Endothelial cell of umbilical vein (primary cell): ENCODE results near the gene CBL. TPM values are rescaled to one million over a fixed set of nuclear protein-coding genes. Genes with fewer than 3 reads are reported as not detected.

ENCODE experiments used
- BruUV-seq: library from RNA; stranded (reverse); fragments of 400-500 nt; replicated peaks from 2 replicates; lab custom pipeline; 2021; lab: Mats Ljungman, UMichigan
- CTCF ChIA-PET: fragments of 300-600, 350-600 bp; sonication (Branson Sonifier 250); formaldehyde crosslinking; loops from one replicate; lab custom pipeline; 2021; ENCODE audit warnings: antibody characterized with exemption, inconsistent platforms; lab: Charles Lee
- POLR2A ChIA-PET: fragments of 300-600, 350-600 bp; sonication (Branson Sonifier 250); formaldehyde crosslinking; loops from one replicate; lab custom pipeline; 2021; ENCODE audit warnings: antibody characterized with exemption, inconsistent platforms; lab: Charles Lee
- DNase-seq: peaks from one replicate; pipeline ENCODE4 v3.0.0-alpha.2; 2011; ENCODE audit warnings: low read depth, low spot score
- FAIRE-seq: peaks from 2 replicates; lab custom pipeline; 2011; peaks lifted over from hg19 to GRCh38; lab: Jason Lieb, UNC
- H2AFZ ChIP-seq: 2 replicates; pipeline ENCODE4 v1.6.0; 2012; ENCODE audit warnings: low read depth, low read length, control low read depth, inconsistent platforms
- H3K27ac ChIP-seq: 2 replicates; pipeline ENCODE4 v1.5.1; 2011; ENCODE audit warnings: low read depth, mild to moderate bottlenecking, control low read depth, low read length, moderate library complexity; ENCODE audit not compliant: insufficient read depth
- H3K27me3 ChIP-seq, 2 experiments: 2 replicates each; pipeline versions ENCODE4 v1.6.0 to v1.6.1; 2011; ENCODE audit warnings: low read length in 2 of 2, mixed read lengths in 1 of 2; ENCODE audit not compliant: control insufficient read depth in 2 of 2, insufficient read depth in 2 of 2
- H3K36me3 ChIP-seq, 2 experiments: 2 replicates in 1 of 2; 3 replicates in 1 of 2; pipeline ENCODE4 v1.5.1; 2011; ENCODE audit warnings: low read length in 2 of 2, mild to moderate bottlenecking in 1 of 2, moderate library complexity in 1 of 2; ENCODE audit not compliant: control insufficient read depth in 2 of 2, insufficient read depth in 2 of 2; ENCODE audit errors: extremely low read depth in 1 of 2
- H3K4me1 ChIP-seq: 3 replicates; pipeline ENCODE4 v1.5.1; 2011; ENCODE audit warnings: mild to moderate bottlenecking, low read length; ENCODE audit not compliant: control insufficient read depth, insufficient read depth; ENCODE audit errors: extremely low read depth
- H3K4me2 ChIP-seq: 2 replicates; pipeline ENCODE4 v1.6.1; 2011; ENCODE audit warnings: low read length, control low read depth, mixed read lengths; ENCODE audit not compliant: insufficient read depth
- H3K4me3 ChIP-seq, 3 experiments: fragments of 200-600 bp in 1 of 3; sonication (generic), shearing (Covaris generic) in 1 of 3; replicated peaks in 1 of 3; 2 replicates each; pipeline ENCODE4 v1.5.1; 2011 to 2016; ENCODE audit warnings: control low read depth in 3 of 3, low read length in 3 of 3, mild to moderate bottlenecking in 2 of 3, inconsistent platforms in 1 of 3, low read depth in 1 of 3, moderate library complexity in 1 of 3; ENCODE audit not compliant: insufficient read depth in 1 of 3
- H3K79me2 ChIP-seq: 2 replicates; pipeline ENCODE4 v1.6.0; 2012; ENCODE audit warnings: low read length, inconsistent platforms; ENCODE audit not compliant: control insufficient read depth, insufficient read depth
- H3K9ac ChIP-seq: replicated peaks from 2 replicates; pipeline ENCODE3; 2011; ENCODE audit warnings: low read length, control low read depth; ENCODE audit not compliant: insufficient read depth; ENCODE audit errors: extremely low read depth
- H3K9me1 ChIP-seq: replicated peaks from 3 replicates; pipeline ENCODE4 v1.6.0; 2011; ENCODE audit warnings: mild to moderate bottlenecking, low read length; ENCODE audit not compliant: control insufficient read depth, insufficient read depth; ENCODE audit errors: extremely low read depth
- H3K9me3 ChIP-seq: replicated peaks from 2 replicates; pipeline ENCODE4 v1.5.1; 2012; ENCODE audit warnings: low read length, inconsistent platforms; ENCODE audit not compliant: control insufficient read depth, insufficient read depth
- H4K20me1 ChIP-seq: replicated peaks from 2 replicates; pipeline ENCODE3; 2011; ENCODE audit warnings: mild to moderate bottlenecking, low read length; ENCODE audit not compliant: control insufficient read depth, insufficient read depth; ENCODE audit errors: extremely low read depth
- GATA2 ChIP-seq: IDR thresholded peaks from 2 replicates; pipeline ENCODE4 v1.7.0; 2011; ENCODE audit warnings: low read depth, mild to moderate bottlenecking, moderate library complexity, mixed read lengths, low read length; ENCODE audit not compliant: insufficient read length, insufficient read depth
- MAX ChIP-seq: IDR thresholded peaks from 2 replicates; pipeline ENCODE4 v1.6.1; 2011; ENCODE audit not compliant: insufficient read depth, insufficient read length
- POLR2A ChIP-seq: IDR thresholded peaks from 2 replicates; pipeline ENCODE4 v1.6.1; 2012; ENCODE audit warnings: low read depth, mild to moderate bottlenecking, control low read depth, low read length
- dilution Hi-C: fragments of 300-500 bp; cut with MboI; formaldehyde crosslinking; loops from one replicate; pipeline ENCODE4 v1.15.0; 2019; ENCODE audit warnings: low sequenced_read_pairs; ENCODE audit not compliant: extremely low pct_ligation_motif_present
- intact Hi-C: fragments of 100-400 bp; cut with micrococcal nuclease; formaldehyde crosslinking; loops from one replicate; pipeline ENCODE4 v1.10.0; 2022
- polyA plus RNA-seq, 4 experiments: library from polyadenylated mRNA; depleted of rRNA in 3 of 4; stranded (reverse) in 3 of 4; unstranded in 1 of 4; fragments of >200 nt; gene quantifications; 2 replicates each; pipeline versions ENCODE4 v1.2.1 to v1.2.3, GENCODE V29; 2011 to 2012; ENCODE audit warnings: missing spikeins in 1 of 4
- total RNA-seq: library from RNA; stranded (reverse); gene quantifications from 2 replicates; pipeline ENCODE4 v1.2.3, GENCODE V29; 2021
- TF ChIP-seq, protein P1 (sequence below), 2 donors: IDR thresholded peaks; 1 replicate in 1 of 2; 2 replicates in 1 of 2; pipeline ENCODE4 v1.5.1; 2011; ENCODE audit warnings: low read length in 2 of 2, mild to moderate bottlenecking in 2 of 2, moderate library complexity in 2 of 2, control low read depth in 1 of 2, inconsistent platforms in 1 of 2, low read depth in 1 of 2; ENCODE audit not compliant: insufficient read depth in 1 of 2; ENCODE audit errors: extremely low read depth in 1 of 2

The CBL gene
- total and polyA plus RNA-seq, 2 donors (not counting 3 experiments of a cell fraction or from before 2014, with no cell fraction given), result 15.5 to 41.5 TPM

- POLR2A ChIA-PET, result interaction anchor here (2.2 kb wide), 1 partner anchor 101 kb away, joined by 8 read pairs; a partner anchor contains a TSS
- H3K9ac ChIP-seq, result no peak overlapping the region
- no TSS peak for BruUV-seq
- H3K79me2 ChIP-seq, result no peaks in the 10 kb centered on the region
- intact Hi-C loops, result loop anchor here (2.0 kb wide), 2 partner anchors 131 to 139 kb away; partner anchors contain the start of gene HYOU1
- no peak overlapping the region for H3K27ac ChIP-seq
- H3K27me3 ChIP-seq, result no peaks in the 10 kb centered on the region
- FAIRE-seq, result peak; percentile 62
- no peak for TF ChIP-seq POLR2A
- no peak for TF ChIP-seq GATA2
- no peaks in the 10 kb centered on the region for H3K9me1 ChIP-seq
- no peak overlapping the region for H3K4me3 ChIP-seq
- H2AFZ ChIP-seq, result peak overlapping the region; percentile 31
- H3K4me2 ChIP-seq, result no peak overlapping the region
- dilution Hi-C loops, result no loop called here
- DNase-seq, result peak; percentile 67
- H3K9me3 ChIP-seq, result no peaks in the 10 kb centered on the region
- no peaks in the 10 kb centered on the region for H3K36me3 ChIP-seq
- CTCF ChIA-PET, result interaction anchor here (0.8 to 5.0 kb wide), 23 partner anchors 11 to 142 kb away, joined by 3 to 59 read pairs (median 4); partner anchors contain the start of genes ABCG4, C2CD2L, CBL and DPAGT1
- H4K20me1 ChIP-seq, result no peaks in the 10 kb centered on the region
- no peaks in the 10 kb centered on the region for H3K4me1 ChIP-seq
Measured at GRCh38 chr11:119195680-119196079, 10.5 kb upstream of the CBL start.

GRCh38 chr11:119196833-119197483 is 9.2 kb upstream of the CBL start:
- dilution Hi-C loops (no loop called here), intact Hi-C loops (loop anchor here (1.0 to 2.0 kb wide), 6 partner anchors 29 to 140 kb away; partner anchors contain the start of genes HYOU1 and NLRX1)
- Histone ChIP-seq H3K9me3 (no peaks in the 10 kb centered on the region), H3K9me1 (no peaks in the 10 kb centered on the region), H3K4me1 (no peaks in the 10 kb centered on the region), H3K27me3 (no peaks in the 10 kb centered on the region), H3K4me2 (no peak overlapping the region), H3K27ac (no peak overlapping the region), H3K79me2 (no peaks in the 10 kb centered on the region), H3K9ac (no peak overlapping the region), H2AFZ (no peak overlapping the region), H4K20me1 (no peaks in the 10 kb centered on the region), H3K4me3 (no peak overlapping the region), H3K36me3 (no peaks in the 10 kb centered on the region)
- ChIA-PET POLR2A (interaction anchor here (2.2 kb wide), 1 partner anchor 102 kb away, joined by 8 read pairs; a partner anchor contains a TSS), CTCF (interaction anchor here (0.8 to 5.0 kb wide), 25 partner anchors 10 to 266 kb away, joined by 3 to 59 read pairs (median 4); partner anchors contain the start of genes ABCG4, C2CD2L, CBL and DPAGT1)
- no peak for TF ChIP-seq MAX
- TF ChIP-seq, protein P1, sequence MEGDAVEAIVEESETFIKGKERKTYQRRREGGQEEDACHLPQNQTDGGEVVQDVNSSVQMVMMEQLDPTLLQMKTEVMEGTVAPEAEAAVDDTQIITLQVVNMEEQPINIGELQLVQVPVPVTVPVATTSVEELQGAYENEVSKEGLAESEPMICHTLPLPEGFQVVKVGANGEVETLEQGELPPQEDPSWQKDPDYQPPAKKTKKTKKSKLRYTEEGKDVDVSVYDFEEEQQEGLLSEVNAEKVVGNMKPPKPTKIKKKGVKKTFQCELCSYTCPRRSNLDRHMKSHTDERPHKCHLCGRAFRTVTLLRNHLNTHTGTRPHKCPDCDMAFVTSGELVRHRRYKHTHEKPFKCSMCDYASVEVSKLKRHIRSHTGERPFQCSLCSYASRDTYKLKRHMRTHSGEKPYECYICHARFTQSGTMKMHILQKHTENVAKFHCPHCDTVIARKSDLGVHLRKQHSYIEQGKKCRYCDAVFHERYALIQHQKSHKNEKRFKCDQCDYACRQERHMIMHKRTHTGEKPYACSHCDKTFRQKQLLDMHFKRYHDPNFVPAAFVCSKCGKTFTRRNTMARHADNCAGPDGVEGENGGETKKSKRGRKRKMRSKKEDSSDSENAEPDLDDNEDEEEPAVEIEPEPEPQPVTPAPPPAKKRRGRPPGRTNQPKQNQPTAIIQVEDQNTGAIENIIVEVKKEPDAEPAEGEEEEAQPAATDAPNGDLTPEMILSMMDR (IDR thresholded peaks at IDR 0.05; ENCODE audit: extremely low read depth in 1 of 2, insufficient read depth in 1 of 2, low read depth in 1 of 2, low read length in 2 of 2), result peak; percentile 69 to 70
- FAIRE-seq, result peak; percentile 85
- BruUV-seq, result no TSS peak
- DNase-seq, result peak; percentile 81
